ENCODE data around the gene WWC2. TPM values are rescaled to one million over a fixed set of nuclear protein-coding genes. Genes with fewer than 3 reads are reported as not detected.
A peak's percentile ranks its signal among the peaks of the same experiment; 100 is the strongest.

WWC2 gene
- total and polyA plus RNA-seq, 4 experiments from 2014 or later = 2.3 to 7.6 (median 5.2) TPM

DNA sequence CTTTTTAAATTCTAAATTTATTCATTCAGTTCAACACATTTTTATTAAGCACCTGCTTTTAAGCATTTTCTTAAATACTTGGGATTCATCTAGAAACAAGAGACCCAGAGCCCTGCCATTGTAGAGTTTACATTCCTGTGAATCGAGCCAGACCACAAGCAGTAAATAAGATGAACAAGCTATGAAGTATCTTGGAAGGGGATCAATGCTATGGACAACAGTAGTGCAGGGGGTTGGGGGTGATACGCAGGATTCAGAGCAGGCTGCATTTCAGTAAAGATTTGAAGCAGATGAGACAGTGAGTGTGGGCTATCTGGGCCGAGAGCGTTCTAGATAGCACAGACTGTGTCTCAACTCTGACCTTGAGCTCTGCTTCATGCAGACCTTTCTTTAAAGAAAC, 185.9 kb downstream of the WWC2 start:
- no peak overlapping the region for H3K27ac ChIP-seq (ENCODE audit: low read depth, low read length)
- H3K9me3 ChIP-seq (ENCODE audit: control insufficient read depth in 1 of 2, low read length in 2 of 2) = no peaks in the 10 kb centered on the region
- Mint-ChIP-seq H3K4me3 (no peak overlapping the region), H3K27ac (no peak overlapping the region), H3K27me3 (no peaks in the 10 kb centered on the region), H3K4me1 (no peaks in the 10 kb centered on the region), H3K36me3 (peaks cover 16 to 21% of the 10 kb centered on the region in 2 donors), H3K9me3 (no peaks in the 10 kb centered on the region)
- H3K36me3 ChIP-seq (ENCODE audit: insufficient read depth, low read length) = no peaks in the 10 kb centered on the region
- no peaks in the 10 kb centered on the region for H3K27me3 ChIP-seq (ENCODE audit: insufficient read depth, low read length)
- CTCF ChIA-PET (ENCODE audit: partially characterized antibody) = no interaction called here
- H3K4me3 ChIP-seq (ENCODE audit: low read length in 2 of 2) = no peak overlapping the region
- intact Hi-C loops (cut with micrococcal nuclease) = no loop called here
- no peaks in the 10 kb centered on the region for H3K4me1 ChIP-seq (ENCODE audit: insufficient read depth, low read length)
- no peak for DNase-seq
- POLR2A ChIA-PET (ENCODE audit: partially characterized antibody) = interaction anchor here (0.8 kb wide), 1 partner anchor 28 kb away, joined by 3 read pairs; no protein-coding TSS in a partner anchor

GRCh38 chr4:183285886-183286285, 186.8 kb downstream of the WWC2 start:
- Mint-ChIP-seq H3K27ac (no peak overlapping the region), H3K9me3 (no peaks in the 10 kb centered on the region), H3K27me3 (no peaks in the 10 kb centered on the region), H3K4me1 (no peaks in the 10 kb centered on the region), H3K36me3 (peaks cover 15 to 16% of the 10 kb centered on the region in 2 donors), H3K4me3 (no peak overlapping the region)
- DNase-seq = no peak
- Histone ChIP-seq H3K36me3 (ENCODE audit: insufficient read depth, low read length) (no peaks in the 10 kb centered on the region), H3K27ac (ENCODE audit: low read depth, low read length) (no peak overlapping the region), H3K4me1 (ENCODE audit: insufficient read depth, low read length) (no peaks in the 10 kb centered on the region), H3K4me3 (ENCODE audit: low read length in 2 of 2) (no peak overlapping the region), H3K27me3 (ENCODE audit: insufficient read depth, low read length) (no peaks in the 10 kb centered on the region), H3K9me3 (ENCODE audit: control insufficient read depth in 1 of 2, low read length in 2 of 2) (no peaks in the 10 kb centered on the region)
- intact Hi-C loops (cut with micrococcal nuclease) = no loop called here
- CTCF ChIA-PET (ENCODE audit: partially characterized antibody) = interaction anchor here (1.3 kb wide), 1 partner anchor 212 kb away, joined by 3 read pairs; no protein-coding TSS in a partner anchor
- POLR2A ChIA-PET (ENCODE audit: partially characterized antibody) = no interaction called here

GRCh38 chr4:183286590-183287308, 187.7 kb downstream of the WWC2 start:
- Histone ChIP-seq H3K27ac (ENCODE audit: low read depth, low read length) (no peak overlapping the region), H3K9me3 (ENCODE audit: control insufficient read depth in 1 of 2, low read length in 2 of 2) (no peaks in the 10 kb centered on the region), H3K4me1 (ENCODE audit: insufficient read depth, low read length) (no peaks in the 10 kb centered on the region), H3K4me3 (ENCODE audit: low read length in 2 of 2) (no peak overlapping the region), H3K36me3 (ENCODE audit: insufficient read depth, low read length) (no peaks in the 10 kb centered on the region), H3K27me3 (ENCODE audit: insufficient read depth, low read length) (no peaks in the 10 kb centered on the region)
- intact Hi-C loops (cut with micrococcal nuclease) = no loop called here
- DNase-seq = no peak
- Mint-ChIP-seq H3K4me3 (no peak overlapping the region), H3K36me3 (peaks cover 17 to 19% of the 10 kb centered on the region in 2 donors), H3K4me1 (no peaks in the 10 kb centered on the region), H3K9me3 (no peaks in the 10 kb centered on the region), H3K27me3 (no peaks in the 10 kb centered on the region), H3K27ac (peak overlapping the region in 1 of 7 donors; percentile 70)
- ChIA-PET CTCF (ENCODE audit: partially characterized antibody) (interaction anchor here (1.3 kb wide), 1 partner anchor 213 kb away, joined by 3 read pairs; no protein-coding TSS in a partner anchor), POLR2A (ENCODE audit: partially characterized antibody) (no interaction called here)

DNA sequence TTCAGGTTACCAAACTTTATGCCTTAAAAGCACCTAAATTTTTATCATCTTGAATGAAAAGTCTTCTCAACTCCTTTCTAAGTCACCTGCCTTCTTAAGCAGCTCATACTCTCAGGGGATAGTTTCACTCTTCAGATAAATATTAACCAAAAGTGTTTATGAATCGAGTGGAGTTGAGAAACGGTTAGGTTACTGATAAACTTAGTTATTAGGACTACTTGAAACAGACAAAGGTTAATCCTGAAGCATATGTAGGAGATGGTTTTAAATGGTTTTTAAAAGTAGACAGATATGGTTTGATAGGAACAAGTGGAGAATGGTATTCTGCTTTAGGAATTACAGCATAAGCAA, 188.2 kb downstream of the WWC2 start:
- no peak overlapping the region for H3K4me3 Mint-ChIP-seq
- Histone ChIP-seq H3K4me1 (ENCODE audit: insufficient read depth, low read length) (no peaks in the 10 kb centered on the region), H3K27ac (ENCODE audit: low read depth, low read length) (no peak overlapping the region), H3K27me3 (ENCODE audit: insufficient read depth, low read length) (no peaks in the 10 kb centered on the region), H3K36me3 (ENCODE audit: insufficient read depth, low read length) (no peaks in the 10 kb centered on the region), H3K4me3 (ENCODE audit: low read length in 2 of 2) (no peak overlapping the region), H3K9me3 (ENCODE audit: control insufficient read depth in 1 of 2, low read length in 2 of 2) (no peaks in the 10 kb centered on the region)
- H3K27me3 Mint-ChIP-seq = no peaks in the 10 kb centered on the region
- ChIA-PET POLR2A (ENCODE audit: partially characterized antibody) (no interaction called here), CTCF (ENCODE audit: partially characterized antibody) (no interaction called here)
- intact Hi-C loops (cut with micrococcal nuclease) = no loop called here
- no peaks in the 10 kb centered on the region for H3K9me3 Mint-ChIP-seq
- peak overlapping the region in 1 of 7 donors; percentile 22 for H3K27ac Mint-ChIP-seq
- no peak for DNase-seq
- H3K4me1 Mint-ChIP-seq = no peaks in the 10 kb centered on the region
- H3K36me3 Mint-ChIP-seq = peaks cover 15 to 19% of the 10 kb centered on the region in 2 donors

DNA sequence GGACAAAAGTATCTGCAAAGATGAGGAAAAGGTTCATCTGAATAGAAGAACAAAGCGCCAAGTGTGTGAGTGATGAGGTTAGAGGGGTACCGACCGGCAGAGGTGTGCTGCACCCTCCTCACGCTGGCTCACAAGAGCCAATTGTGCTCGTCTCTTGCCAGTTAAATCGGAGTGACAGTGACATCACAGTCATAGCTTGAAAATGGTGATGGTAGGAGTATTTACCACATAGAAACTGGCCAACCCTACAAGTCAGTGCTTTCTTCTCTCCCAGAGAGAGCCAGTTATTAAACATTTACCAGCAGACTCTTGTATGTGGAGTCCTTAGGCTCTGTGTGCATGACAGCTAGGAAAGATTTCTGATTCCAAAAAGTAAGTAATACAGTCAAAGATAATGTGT, 188.6 kb downstream of the WWC2 start:
- H3K4me1 Mint-ChIP-seq = no peaks in the 10 kb centered on the region
- H3K27ac Mint-ChIP-seq = peak overlapping the region in 1 of 7 donors; percentile 22

GRCh38 chr4:183288955-183289354, 189.9 kb downstream of the WWC2 start:
- Mint-ChIP-seq H3K27ac (no peak overlapping the region), H3K9me3 (no peaks in the 10 kb centered on the region), H3K36me3 (peaks cover 11 to 19% of the 10 kb centered on the region in 2 donors), H3K4me3 (no peak overlapping the region), H3K27me3 (no peaks in the 10 kb centered on the region), H3K4me1 (no peaks in the 10 kb centered on the region)
- H3K27ac ChIP-seq (ENCODE audit: low read depth, low read length) = no peak overlapping the region
- no peak for DNase-seq
- no peaks in the 10 kb centered on the region for H3K27me3 ChIP-seq (ENCODE audit: insufficient read depth, low read length)
- intact Hi-C loops (cut with micrococcal nuclease) = no loop called here
- no peak overlapping the region for H3K4me3 ChIP-seq (ENCODE audit: low read length in 2 of 2)
- no peaks in the 10 kb centered on the region for H3K9me3 ChIP-seq (ENCODE audit: control insufficient read depth in 1 of 2, low read length in 2 of 2)
- no peaks in the 10 kb centered on the region for H3K36me3 ChIP-seq (ENCODE audit: insufficient read depth, low read length)
- ChIA-PET POLR2A (ENCODE audit: partially characterized antibody) (no interaction called here), CTCF (ENCODE audit: partially characterized antibody) (interaction anchor here (1.1 kb wide), 1 partner anchor 27 kb away, joined by 4 read pairs; no protein-coding TSS in a partner anchor)
- no peaks in the 10 kb centered on the region for H3K4me1 ChIP-seq (ENCODE audit: insufficient read depth, low read length)

More for the DNA sequence above, 188.6 kb downstream of the WWC2 start:
- Mint-ChIP-seq H3K4me3 (no peak overlapping the region), H3K9me3 (no peaks in the 10 kb centered on the region), H3K36me3 (peaks cover 12 to 19% of the 10 kb centered on the region in 2 donors), H3K27me3 (no peaks in the 10 kb centered on the region)
- H3K27me3 ChIP-seq (ENCODE audit: insufficient read depth, low read length) = no peaks in the 10 kb centered on the region
- H3K36me3 ChIP-seq (ENCODE audit: insufficient read depth, low read length) = no peaks in the 10 kb centered on the region
- ChIA-PET POLR2A (ENCODE audit: partially characterized antibody) (no interaction called here), CTCF (ENCODE audit: partially characterized antibody) (interaction anchor here (1.1 kb wide), 1 partner anchor 25 kb away, joined by 4 read pairs; no protein-coding TSS in a partner anchor)
- DNase-seq = no peak
- no peak overlapping the region for H3K27ac ChIP-seq (ENCODE audit: low read depth, low read length)
- intact Hi-C loops (cut with micrococcal nuclease) = no loop called here
- H3K9me3 ChIP-seq (ENCODE audit: control insufficient read depth in 1 of 2, low read length in 2 of 2) = no peaks in the 10 kb centered on the region
- H3K4me3 ChIP-seq (ENCODE audit: low read length in 2 of 2) = no peak overlapping the region
- no peaks in the 10 kb centered on the region for H3K4me1 ChIP-seq (ENCODE audit: insufficient read depth, low read length)

- no peaks in the 10 kb centered on the region for H3K27me3 Mint-ChIP-seq
Observed at GRCh38 chr4:183289688-183290087, 190.6 kb downstream of the WWC2 start.

More at GRCh38 chr4:183289688-183290087, 190.6 kb downstream of the WWC2 start:
- peaks cover 11 to 12% of the 10 kb centered on the region in 2 donors for H3K36me3 Mint-ChIP-seq
- no peaks in the 10 kb centered on the region for H3K9me3 ChIP-seq (ENCODE audit: control insufficient read depth in 1 of 2, low read length in 2 of 2)
- no peaks in the 10 kb centered on the region for H3K4me1 ChIP-seq (ENCODE audit: insufficient read depth, low read length)
- no peaks in the 10 kb centered on the region for H3K4me1 Mint-ChIP-seq
- no peak overlapping the region for H3K4me3 ChIP-seq (ENCODE audit: low read length in 2 of 2)
- DNase-seq = no peak
- no peak overlapping the region for H3K27ac ChIP-seq (ENCODE audit: low read depth, low read length)
- no peaks in the 10 kb centered on the region for H3K27me3 ChIP-seq (ENCODE audit: insufficient read depth, low read length)
- H3K9me3 Mint-ChIP-seq = no peaks in the 10 kb centered on the region
- no peaks in the 10 kb centered on the region for H3K36me3 ChIP-seq (ENCODE audit: insufficient read depth, low read length)
- H3K27ac Mint-ChIP-seq = no peak overlapping the region
- POLR2A ChIA-PET (ENCODE audit: partially characterized antibody) = no interaction called here
- no peak overlapping the region for H3K4me3 Mint-ChIP-seq
- CTCF ChIA-PET (ENCODE audit: partially characterized antibody) = no interaction called here
- intact Hi-C loops (cut with micrococcal nuclease) = no loop called here

All from CD4-positive, alpha-beta memory T cell (primary cell).